ENCODE data around the gene KRT72.

DNA sequence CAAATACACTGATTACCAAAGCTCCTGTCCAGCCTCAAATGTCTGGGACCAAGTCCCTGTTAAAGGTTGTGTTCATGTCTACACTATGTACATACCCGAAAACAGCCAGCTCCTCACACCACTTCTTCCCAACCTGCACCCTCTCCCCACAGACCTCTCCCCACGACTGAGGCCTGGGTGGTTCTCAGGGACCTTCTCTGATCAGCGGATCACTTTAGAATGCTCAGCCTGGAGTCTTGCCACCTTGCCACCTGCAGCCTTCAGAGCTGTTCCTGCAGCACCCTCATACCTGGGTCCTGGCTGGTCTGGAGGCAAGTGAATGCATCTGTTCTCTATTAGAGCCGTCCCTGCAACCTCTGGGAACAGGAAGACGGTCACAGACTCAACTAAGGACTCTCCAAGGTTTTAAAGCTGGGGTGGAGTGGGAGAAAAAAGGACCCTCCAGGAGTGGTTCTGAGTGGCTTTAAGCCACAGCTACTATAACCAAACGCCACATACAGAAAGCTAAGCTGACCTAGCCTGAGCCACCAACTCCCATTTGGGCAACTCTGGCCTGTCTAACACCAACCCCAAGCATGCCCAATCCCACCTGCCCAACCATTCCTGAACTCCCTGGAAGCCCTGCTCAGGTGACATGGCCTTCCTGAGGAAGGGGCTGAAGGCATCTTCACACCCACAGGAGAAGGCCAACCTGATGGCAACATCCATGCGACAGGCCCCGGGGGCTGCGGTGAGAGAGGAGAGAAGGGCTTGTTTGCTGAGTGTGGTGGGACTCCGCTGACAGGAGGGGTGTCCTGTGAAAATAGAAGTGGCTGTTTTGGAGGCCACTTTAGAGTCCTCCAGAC is 42.2 kb upstream of the KRT72 start:
- no peak for TF ChIP-seq POLR2A (IDR thresholded peaks at IDR 0.05)
- TF ChIP-seq, protein P1, sequence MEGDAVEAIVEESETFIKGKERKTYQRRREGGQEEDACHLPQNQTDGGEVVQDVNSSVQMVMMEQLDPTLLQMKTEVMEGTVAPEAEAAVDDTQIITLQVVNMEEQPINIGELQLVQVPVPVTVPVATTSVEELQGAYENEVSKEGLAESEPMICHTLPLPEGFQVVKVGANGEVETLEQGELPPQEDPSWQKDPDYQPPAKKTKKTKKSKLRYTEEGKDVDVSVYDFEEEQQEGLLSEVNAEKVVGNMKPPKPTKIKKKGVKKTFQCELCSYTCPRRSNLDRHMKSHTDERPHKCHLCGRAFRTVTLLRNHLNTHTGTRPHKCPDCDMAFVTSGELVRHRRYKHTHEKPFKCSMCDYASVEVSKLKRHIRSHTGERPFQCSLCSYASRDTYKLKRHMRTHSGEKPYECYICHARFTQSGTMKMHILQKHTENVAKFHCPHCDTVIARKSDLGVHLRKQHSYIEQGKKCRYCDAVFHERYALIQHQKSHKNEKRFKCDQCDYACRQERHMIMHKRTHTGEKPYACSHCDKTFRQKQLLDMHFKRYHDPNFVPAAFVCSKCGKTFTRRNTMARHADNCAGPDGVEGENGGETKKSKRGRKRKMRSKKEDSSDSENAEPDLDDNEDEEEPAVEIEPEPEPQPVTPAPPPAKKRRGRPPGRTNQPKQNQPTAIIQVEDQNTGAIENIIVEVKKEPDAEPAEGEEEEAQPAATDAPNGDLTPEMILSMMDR (IDR thresholded peaks at IDR 0.05), result no peak

Measured in breast epithelium (tissue), 3 donors.